H9 (cell line): ENCODE data around the gene ZNF444. TPM values are rescaled to one million over a fixed set of nuclear protein-coding genes. Genes with fewer than 3 reads are reported as not detected.

Experiments used
- DNase-seq: peaks from one replicate; pipeline ENCODE4 v3.0.0-alpha.2; 2017
- H2AFZ ChIP-seq: one replicate; pipeline ENCODE4 v1.6.1; 2013; ENCODE audit warnings: mild to moderate bottlenecking, low read length, control low read depth, moderate library complexity
- H2AK5ac ChIP-seq: 2 replicates; pipeline ENCODE4 v1.6.1; 2013; ENCODE audit warnings: low read length, control low read depth, mixed read lengths; ENCODE audit not compliant: insufficient read length
- H2BK120ac ChIP-seq: one replicate; pipeline ENCODE4 v1.6.1; 2013; ENCODE audit warnings: low read depth, mild to moderate bottlenecking, low read length, control low read depth, inconsistent platforms; ENCODE audit not compliant: poor library complexity, severe bottlenecking
- H2BK12ac ChIP-seq: 2 replicates; pipeline ENCODE4 v1.6.1; 2013; ENCODE audit warnings: low read length, control low read depth, mixed read lengths, low read depth; ENCODE audit not compliant: insufficient read length
- H2BK15ac ChIP-seq: 2 replicates; pipeline ENCODE4 v1.6.1; 2013; ENCODE audit warnings: low read depth, low read length, control low read depth
- H2BK20ac ChIP-seq: one replicate; pipeline ENCODE4 v1.6.1; 2013; ENCODE audit warnings: low read depth, mild to moderate bottlenecking, low read length, control low read depth, inconsistent platforms; ENCODE audit not compliant: poor library complexity, severe bottlenecking
- H2BK5ac ChIP-seq: 2 replicates; pipeline ENCODE4 v1.6.1; 2013; ENCODE audit warnings: low read length, control low read depth, mixed read lengths; ENCODE audit not compliant: insufficient read length
- H3K14ac ChIP-seq: 2 replicates; pipeline ENCODE4 v1.6.1; 2013; ENCODE audit warnings: low read length, control low read depth; ENCODE audit not compliant: insufficient read depth
- H3K18ac ChIP-seq: 2 replicates; pipeline ENCODE4 v1.6.1; 2013; ENCODE audit warnings: low read depth, mild to moderate bottlenecking, mixed read lengths, low read length, control low read depth; ENCODE audit not compliant: insufficient read length
- H3K23ac ChIP-seq: 2 replicates; pipeline ENCODE4 v1.6.1; 2013; ENCODE audit warnings: low read length, control low read depth, mixed read lengths, low read depth; ENCODE audit not compliant: insufficient read length
- H3K23me2 ChIP-seq: 2 replicates; pipeline ENCODE4 v1.6.1; 2013; ENCODE audit warnings: low read depth, mild to moderate bottlenecking, mixed read lengths, low read length, control low read depth; ENCODE audit not compliant: insufficient read length, poor library complexity, severe bottlenecking
- H3K27ac ChIP-seq: 2 replicates; pipeline ENCODE4 v1.5.1; 2013; ENCODE audit warnings: low read length, control low read depth, mixed read lengths, low read depth; ENCODE audit not compliant: insufficient read length
- H3K27me3 ChIP-seq: 2 replicates; pipeline ENCODE4 v1.6.1; 2013; ENCODE audit warnings: low read length, control low read depth, inconsistent platforms; ENCODE audit not compliant: insufficient read depth
- H3K4ac ChIP-seq: 2 replicates; pipeline ENCODE4 v1.6.1; 2013; ENCODE audit warnings: low read depth, mild to moderate bottlenecking, control low read depth, inconsistent platforms, low read length, moderate library complexity
- H3K4me1 ChIP-seq: 2 replicates; pipeline ENCODE4 v1.6.1; 2013; ENCODE audit warnings: low read length, control low read depth, inconsistent platforms; ENCODE audit not compliant: insufficient read depth
- H3K4me2 ChIP-seq: 2 replicates; pipeline ENCODE4 v1.6.1; 2013; ENCODE audit warnings: low read length, control low read depth, mixed read lengths; ENCODE audit not compliant: insufficient read length, insufficient read depth
- H3K56ac ChIP-seq: 2 replicates; pipeline ENCODE4 v1.6.1; 2013; ENCODE audit warnings: low read depth, mild to moderate bottlenecking, mixed read lengths, low read length, control low read depth; ENCODE audit not compliant: insufficient read length
- H3K79me1 ChIP-seq: 2 replicates; pipeline ENCODE4 v1.6.1; 2013; ENCODE audit warnings: low read depth, mild to moderate bottlenecking, moderate library complexity, low read length, control low read depth, inconsistent platforms; ENCODE audit not compliant: insufficient read depth, poor library complexity, severe bottlenecking
- H3K79me2 ChIP-seq: 2 replicates; pipeline ENCODE4 v1.6.1; 2013; ENCODE audit warnings: low read length, control low read depth, inconsistent platforms; ENCODE audit not compliant: insufficient read depth
- H3K9ac ChIP-seq: 2 replicates; pipeline ENCODE4 v1.6.1; 2013; ENCODE audit warnings: low read length, control low read depth, mixed read lengths; ENCODE audit not compliant: insufficient read length; ENCODE audit errors: extremely low read depth
- H3K9me3 ChIP-seq: one replicate; pipeline ENCODE4 v1.6.1; 2013; ENCODE audit warnings: low read depth, low read length, inconsistent platforms; ENCODE audit not compliant: control insufficient read depth
- H3T11ph ChIP-seq: one replicate; pipeline ENCODE4 v1.6.1; 2013; ENCODE audit warnings: mild to moderate bottlenecking, low read length, control low read depth, inconsistent platforms
- H4K20me1 ChIP-seq: one replicate; pipeline ENCODE4 v1.6.1; 2013; ENCODE audit not compliant: control insufficient read depth, insufficient read length, insufficient read depth
- H4K5ac ChIP-seq: 2 replicates; pipeline ENCODE4 v1.6.1; 2013; ENCODE audit warnings: low read depth, mild to moderate bottlenecking, mixed read lengths, low read length, control low read depth; ENCODE audit not compliant: insufficient read length
- H4K8ac ChIP-seq: replicated peaks from 2 replicates; pipeline ENCODE4 v1.6.1; 2013; ENCODE audit warnings: low read length, control low read depth, mixed read lengths, low read depth; ENCODE audit not compliant: insufficient read length
- H4K91ac ChIP-seq: 2 replicates; pipeline ENCODE4 v1.6.1; 2013; ENCODE audit warnings: low read depth, mild to moderate bottlenecking, moderate library complexity, mixed read lengths, low read length, control low read depth; ENCODE audit not compliant: insufficient read length
- H3K27ac Mint-ChIP-seq, 3 experiments: 2 replicates in 2 of 3; 3 replicates in 1 of 3; pipeline ENCODE4 v1.8.0; 2020 to 2021; ENCODE audit warnings: mixed read lengths in 3 of 3, mild to moderate bottlenecking in 1 of 3, moderate library complexity in 1 of 3
- H3K27me3 Mint-ChIP-seq: 2 replicates; pipeline ENCODE4 v1.8.0; 2021; ENCODE audit warnings: low read depth, mild to moderate bottlenecking, moderate library complexity, mixed read lengths
- H3K36me3 Mint-ChIP-seq, 3 experiments: 2 replicates in 2 of 3; 3 replicates in 1 of 3; pipeline ENCODE4 v1.8.0; 2020 to 2021; ENCODE audit warnings: low read depth in 3 of 3, mixed read lengths in 3 of 3; ENCODE audit not compliant: insufficient read depth in 1 of 3
- H3K4me1 Mint-ChIP-seq, 2 experiments: 2 replicates each; pipeline ENCODE4 v1.8.0; 2020; ENCODE audit warnings: mixed read lengths in 2 of 2
- H3K4me3 Mint-ChIP-seq, 2 experiments: 2 replicates in 1 of 2; 3 replicates in 1 of 2; pipeline ENCODE4 v1.8.0; 2020 to 2021; ENCODE audit warnings: mild to moderate bottlenecking in 2 of 2, mixed read lengths in 2 of 2, moderate library complexity in 1 of 2
- H3K9me3 Mint-ChIP-seq, 2 experiments: 2 replicates in 1 of 2; 3 replicates in 1 of 2; pipeline ENCODE4 v1.8.0; 2020; ENCODE audit warnings: mild to moderate bottlenecking in 2 of 2, mixed read lengths in 2 of 2, moderate library complexity in 1 of 2
- CTCF ChIP-seq: fragments of 200-600 bp; sonication (generic); conservative IDR thresholded peaks from 3 replicates; pipeline ENCODE4 v1.8.0; 2021; ENCODE audit warnings: antibody characterized with exemption, mild to moderate bottlenecking
- WGBS: extraction: QIAGEN DNeasy Blood & Tissue Kit; methylation state at CpG from one replicate; pipeline ENCODE4 v1.1.7; 2013; ENCODE audit warnings: missing lambda C conversion rate, low lambda C conversion rate, mixed read lengths; ENCODE audit not compliant: insufficient read length; ENCODE audit errors: extremely low coverage; 5-methylcytosine and 5-hydroxymethylcytosine counted together
- total RNA-seq: library from RNA; stranded (reverse); gene quantifications from 2 replicates; pipeline ENCODE4 v1.2.1, GENCODE V29; 2021

Gene ZNF444
- total RNA-seq, 1 experiment from 2014 or later, result 49.7 TPM

GRCh38 chr19:56124578-56124977, 16.5 kb upstream of the ZNF444 start:
- Histone ChIP-seq H3K9ac (no peak overlapping the region), H3K23me2 (peaks cover 7% of the 10 kb centered on the region), H3K79me2 (peaks cover 8% of the 10 kb centered on the region; the same call in 1 of the 2 replicates), H3K4ac (no peak overlapping the region), H3K27me3 (no peaks in the 10 kb centered on the region; the same call in 1 of the 2 replicates), H3K23ac (no peak overlapping the region), H3K18ac (no peak overlapping the region), H3K79me1 (peaks cover under 1% of the 10 kb centered on the region), H3K27ac (no peak overlapping the region), H4K5ac (no peak overlapping the region), H3K14ac (no peak overlapping the region), H3K56ac (no peak overlapping the region), H4K91ac (no peak overlapping the region), H2BK12ac (no peak overlapping the region), H4K8ac (no peak overlapping the region), H2BK15ac (no peak overlapping the region), H2BK20ac (no peak overlapping the region), H3K9me3 (no peaks in the 10 kb centered on the region), H2AK5ac (no peak overlapping the region), H3K4me2 (no peak overlapping the region), H2AFZ (no peak overlapping the region), H2BK5ac (no peak overlapping the region), H3T11ph (no peak overlapping the region), H2BK120ac (no peak overlapping the region), H3K4me1 (peaks cover 2% of the 10 kb centered on the region; the same call in 1 of the 2 replicates), H4K20me1 (no peaks in the 10 kb centered on the region)
- no peak overlapping the region; a peak in 1 of 5 replicates for H3K4me3 Mint-ChIP-seq
- no peaks in the 10 kb centered on the region for H3K27me3 Mint-ChIP-seq
- peaks cover 0 to 1% (median under 1%) of the 10 kb centered on the region in 3 experiments; a peak in 3 of 7 replicates for H3K36me3 Mint-ChIP-seq
- peaks cover 12% of the 10 kb centered on the region in 2 experiments for H3K4me1 Mint-ChIP-seq
- no peak for TF ChIP-seq CTCF
- peaks cover 0 to 1% of the 10 kb centered on the region in 2 experiments; a peak in 2 of 5 replicates for H3K9me3 Mint-ChIP-seq
- no peak for DNase-seq
- WGBS, result no CpG with 5 or more reads among the region's 4 CpGs
- no peak overlapping the region for H3K27ac Mint-ChIP-seq
